Thyroid gland (tissue), 4 donors: Measurements from ENCODE around the gene OSBPL8.

Source experiments
- CTCF ChIP-seq, 6 experiments: fragments of 200-600 bp in 3 of 6; fragments of 450-650 bp in 3 of 6; sonication (generic) in 3 of 6; IDR thresholded peaks; one replicate each; pipeline ENCODE4 v1.5.1; 2016 to 2019; ENCODE audit warnings: antibody characterized with exemption in 6 of 6, mild to moderate bottlenecking in 2 of 6, inconsistent platforms in 1 of 6, moderate library complexity in 1 of 6
- POLR2A ChIP-seq, 2 donors: fragments of 450-650 bp; IDR thresholded peaks; one replicate each; pipeline ENCODE4 v1.6.1; 2017; ENCODE audit warnings: antibody characterized with exemption in 2 of 2, mild to moderate bottlenecking in 2 of 2, moderate library complexity in 1 of 2

- no peak for TF ChIP-seq CTCF (IDR thresholded peaks at IDR 0.05)
- no peak for TF ChIP-seq POLR2A (IDR thresholded peaks at IDR 0.05)
These were observed 28.5 kb downstream of the OSBPL8 start for GRCh38 chr12:76531056-76531455.
